ENCODE results near the gene GABRR3.

GABRR3 gene

GRCh38 chr3:98025392-98025945 is 9.6 kb downstream of the GABRR3 start:
- H3K4me3 ChIP-seq (replicated peaks; ENCODE audit: insufficient read depth, low read length) = no peak overlapping the region
- TF ChIP-seq GABPA (IDR thresholded peaks at IDR 0.05; ENCODE audit: low read depth) (no peak), SPI1 (IDR thresholded peaks at IDR 0.05; ENCODE audit: borderline replicate concordance, low read depth) (no peak), POLR2AphosphoS5 (IDR thresholded peaks at IDR 0.05; ENCODE audit: low read depth) (no peak)
- H3K27me3 ChIP-seq (ENCODE audit: insufficient read depth, poor library complexity, severe bottlenecking) = no peaks in the 10 kb centered on the region
- no peak for DNase-seq (ENCODE audit: low read depth in 1 of 2, low spot score in 1 of 2)
- no peak overlapping the region for H3K27ac ChIP-seq (replicated peaks)

GRCh38 chr3:98022978-98023820 is 11.9 kb downstream of the GABRR3 start:
- no peaks in the 10 kb centered on the region for H3K27me3 ChIP-seq (ENCODE audit: insufficient read depth, poor library complexity, severe bottlenecking)
- H3K27ac ChIP-seq (replicated peaks) = no peak overlapping the region
- no peak overlapping the region for H3K4me3 ChIP-seq (replicated peaks; ENCODE audit: insufficient read depth, low read length)
- DNase-seq (ENCODE audit: low read depth in 1 of 2, low spot score in 1 of 2) = peak in 1 of 2 experiments; percentile 82
- TF ChIP-seq CTCF (IDR thresholded peaks at IDR 0.05; ENCODE audit: insufficient read depth, low read length) = peak; percentile 73
- TF ChIP-seq POLR2AphosphoS5 (IDR thresholded peaks at IDR 0.05; ENCODE audit: low read depth) = no peak
- TF ChIP-seq REST (IDR thresholded peaks at IDR 0.05; ENCODE audit: insufficient replicate concordance, low read depth) = no peak
- TF ChIP-seq GABPA (IDR thresholded peaks at IDR 0.05; ENCODE audit: low read depth) = no peak

GRCh38 chr3:98021830-98022560 is 13.1 kb downstream of the GABRR3 start:
- no peak for TF ChIP-seq SPI1 (IDR thresholded peaks at IDR 0.05; ENCODE audit: borderline replicate concordance, low read depth)
- TF ChIP-seq GABPA (IDR thresholded peaks at IDR 0.05; ENCODE audit: low read depth) = no peak
- no peak for TF ChIP-seq CTCF (IDR thresholded peaks at IDR 0.05; ENCODE audit: insufficient read depth, low read length)
- no peak for TF ChIP-seq POLR2AphosphoS5 (IDR thresholded peaks at IDR 0.05; ENCODE audit: low read depth)
- no peak for TF ChIP-seq REST (IDR thresholded peaks at IDR 0.05; ENCODE audit: insufficient replicate concordance, low read depth)
- H3K4me3 ChIP-seq (replicated peaks; ENCODE audit: insufficient read depth, low read length) = no peak overlapping the region
- DNase-seq (ENCODE audit: low read depth in 1 of 2, low spot score in 1 of 2) = no peak
- no peak overlapping the region for H3K27ac ChIP-seq (replicated peaks)
- H3K27me3 ChIP-seq (ENCODE audit: insufficient read depth, poor library complexity, severe bottlenecking) = no peaks in the 10 kb centered on the region

- TF ChIP-seq REST (IDR thresholded peaks at IDR 0.05; ENCODE audit: insufficient replicate concordance, low read depth) = no peak
- TF ChIP-seq POLR2AphosphoS5 (IDR thresholded peaks at IDR 0.05; ENCODE audit: low read depth) = no peak
- no peak for TF ChIP-seq GABPA (IDR thresholded peaks at IDR 0.05; ENCODE audit: low read depth)
- TF ChIP-seq CTCF (IDR thresholded peaks at IDR 0.05; ENCODE audit: insufficient read depth, low read length) = no peak
- Histone ChIP-seq H3K4me3 (replicated peaks; ENCODE audit: insufficient read depth, low read length) (no peak overlapping the region), H3K27me3 (ENCODE audit: insufficient read depth, poor library complexity, severe bottlenecking) (no peaks in the 10 kb centered on the region), H3K27ac (replicated peaks) (no peak overlapping the region)
- DNase-seq (ENCODE audit: low read depth in 1 of 2, low spot score in 1 of 2) = no peak
These were observed 14.7 kb downstream of the GABRR3 start for GRCh38 chr3:98020412-98020811.

Data from HL-60 (cell line).